Measurements from ENCODE around the gene UST. TPM values are rescaled to one million over a fixed set of nuclear protein-coding genes. Genes with fewer than 3 reads are reported as not detected.

Gene UST
- total and polyA plus RNA-seq, 7 donors, result 0.79 to 2.6 (median 2.0) TPM

GRCh38 chr6:148969603-148970061 lies 222.8 kb downstream of the UST start:
- Histone ChIP-seq H3K27me3 (ENCODE audit: insufficient read depth in 3 of 3, low read length in 2 of 3) (peaks cover 0 to 11% (median 2%) of the 10 kb centered on the region in 3 donors), H3K9me3 (no peaks in the 10 kb centered on the region), H3K36me3 (ENCODE audit: insufficient read depth in 1 of 2, low read depth in 1 of 2) (no peaks in the 10 kb centered on the region), H3K27ac (no peak overlapping the region), H3K4me1 (no peaks in the 10 kb centered on the region), H3K4me3 (no peak overlapping the region)
- no peak for TF ChIP-seq CTCF (IDR thresholded peaks at IDR 0.05)
- intact Hi-C loops (cut with DNase I), result no loop called here
- DNase-seq, result peak; percentile 70 to 79
- ATAC-seq, result peak in 1 of 4 donors; percentile 63
- WGBS, 3 donors, result 39 to 57% (median 57%) methylated on average over 10 of the region's 10 CpGs

- TF ChIP-seq CTCF (IDR thresholded peaks at IDR 0.05), result no peak
- no peak for ATAC-seq
- no peaks in the 10 kb centered on the region for H3K4me1 ChIP-seq
- H3K4me3 ChIP-seq, result no peak overlapping the region
- H3K27me3 ChIP-seq (ENCODE audit: insufficient read depth in 3 of 3, low read length in 2 of 3), result peaks cover 2 to 11% (median 2%) of the 10 kb centered on the region in 3 donors
- no peaks in the 10 kb centered on the region for H3K9me3 ChIP-seq
- WGBS, 3 donors, result 85 to 87% (median 86%) methylated on average over 6 of the region's 6 CpGs
- no peak for DNase-seq
- no peak overlapping the region for H3K27ac ChIP-seq
- intact Hi-C loops (cut with DNase I), result no loop called here
- no peaks in the 10 kb centered on the region for H3K36me3 ChIP-seq (ENCODE audit: insufficient read depth in 1 of 2, low read depth in 1 of 2)
Observed at GRCh38 chr6:148971031-148971927, 224.4 kb downstream of the UST start.

GRCh38 chr6:148972481-148972880 lies 225.7 kb downstream of the UST start:
- intact Hi-C loops (cut with DNase I), result no loop called here
- H3K27me3 ChIP-seq (ENCODE audit: insufficient read depth in 3 of 3, low read length in 2 of 3), result peaks cover 2 to 11% (median 2%) of the 10 kb centered on the region in 3 donors
- DNase-seq, result peak; percentile 55 to 80
- ATAC-seq, result peak; percentile 73 to 85 (median 78)
- whole genome bisulfite sequencing, 3 donors, result 13 to 17% (median 15%) methylated on average over 15 of the region's 15 CpGs
- no peak overlapping the region for H3K27ac ChIP-seq
- H3K36me3 ChIP-seq (ENCODE audit: insufficient read depth in 1 of 2, low read depth in 1 of 2), result no peaks in the 10 kb centered on the region
- no peaks in the 10 kb centered on the region for H3K4me1 ChIP-seq
- no peaks in the 10 kb centered on the region for H3K9me3 ChIP-seq
- no peak for TF ChIP-seq CTCF (IDR thresholded peaks at IDR 0.05)
- no peak overlapping the region for H3K4me3 ChIP-seq

GRCh38 chr6:148973538-148974208 lies 226.8 kb downstream of the UST start:
- no peak overlapping the region for H3K27ac ChIP-seq
- ATAC-seq, result no peak

More at GRCh38 chr6:148973538-148974208, 226.8 kb downstream of the UST start:
- Histone ChIP-seq H3K4me1 (no peaks in the 10 kb centered on the region), H3K36me3 (ENCODE audit: insufficient read depth in 1 of 2, low read depth in 1 of 2) (no peaks in the 10 kb centered on the region), H3K9me3 (no peaks in the 10 kb centered on the region), H3K4me3 (no peak overlapping the region), H3K27me3 (ENCODE audit: insufficient read depth in 3 of 3, low read length in 2 of 3) (peaks cover 2 to 11% (median 2%) of the 10 kb centered on the region in 3 donors)
- intact Hi-C loops (cut with DNase I), result no loop called here
- TF ChIP-seq CTCF (IDR thresholded peaks at IDR 0.05), result peak; percentile 27
- WGBS, 3 donors, result 34 to 48% (median 36%) methylated on average over 5 of the region's 5 CpGs
- DNase-seq, result no peak

Measured in psoas muscle (tissue), 8 donors.